GM21619 (cell line): ENCODE data around the gene COQ8B.

Experiments
- ATAC-seq: cut with Tn5 transposase; IDR thresholded peaks from one replicate; pipeline ENCODE4 v1.9.1; 2021; ENCODE audit not compliant: unreplicated experiment

The COQ8B gene

GRCh38 chr19:40642051-40642706 lies 74.5 kb downstream of the COQ8B start:
- no peak for ATAC-seq
